ENCODE data around the gene B3GNT5.
"Not testable (repeated sequence)": the region's sequence is repeated elsewhere in the genome, so short reads cannot be mapped to it uniquely, and the experiment has no call there.

B3GNT5 gene

DNA sequence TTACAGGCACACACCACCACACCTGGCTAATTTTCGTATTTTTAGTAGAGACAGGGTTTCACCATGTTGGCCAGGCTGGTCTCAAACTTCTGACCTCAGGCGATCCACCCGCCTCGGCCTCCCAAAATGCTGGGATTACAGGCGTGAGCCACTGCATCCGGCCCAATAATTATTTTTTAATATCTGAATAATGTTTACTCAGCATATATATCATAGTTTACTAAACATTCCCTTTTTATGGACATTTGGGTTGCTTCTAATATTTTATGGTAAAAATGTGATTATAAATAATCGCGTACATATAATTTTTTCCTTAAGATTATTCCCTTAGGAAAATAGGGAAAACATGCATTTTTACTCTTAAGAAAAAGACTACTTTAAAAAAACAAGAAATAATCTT is 22.8 kb upstream of the B3GNT5 start:
- DNase-seq (ENCODE audit: low read depth in 2 of 2), result not testable (repeated sequence)

DNA sequence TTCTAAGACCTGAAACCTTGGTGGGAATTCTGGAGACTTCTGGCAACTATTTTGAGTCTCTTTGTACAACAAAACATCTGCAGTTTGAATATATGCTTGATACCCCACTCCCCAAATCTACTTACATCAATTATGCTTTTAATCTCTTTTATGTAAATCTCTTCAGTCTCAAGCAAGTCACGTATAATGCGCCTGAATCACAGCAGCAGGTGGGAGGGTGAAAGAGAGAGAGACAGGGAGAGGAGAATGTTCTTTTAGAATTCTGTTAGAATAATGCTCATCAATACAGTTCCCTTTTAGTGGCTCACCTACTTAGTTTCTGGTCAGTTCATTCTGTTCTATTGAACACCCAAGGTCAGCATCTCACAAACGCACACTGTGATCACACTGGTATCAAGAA is 22.2 kb upstream of the B3GNT5 start:
- DNase-seq (ENCODE audit: low read depth in 2 of 2), result no peak

DNA sequence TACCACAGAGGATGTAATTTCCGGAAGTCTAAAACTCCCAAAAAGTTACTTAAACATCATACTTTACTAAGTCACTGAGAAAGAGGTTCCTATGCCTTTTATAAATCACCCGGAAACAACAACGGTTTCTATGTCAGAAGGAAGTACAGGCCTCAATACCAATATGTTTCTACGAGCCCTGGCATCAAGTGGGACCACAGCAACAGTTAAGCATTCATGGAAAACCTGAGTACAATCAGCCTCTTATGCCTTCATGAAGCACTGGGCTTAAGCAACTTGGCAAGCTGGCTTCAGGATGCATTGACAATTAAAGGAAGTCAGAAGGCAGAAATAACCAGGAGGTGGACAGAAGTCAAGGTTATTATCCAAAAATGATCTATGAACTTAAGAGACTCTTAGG is 19.1 kb upstream of the B3GNT5 start:
- DNase-seq (ENCODE audit: low read depth in 2 of 2), result no peak

DNA sequence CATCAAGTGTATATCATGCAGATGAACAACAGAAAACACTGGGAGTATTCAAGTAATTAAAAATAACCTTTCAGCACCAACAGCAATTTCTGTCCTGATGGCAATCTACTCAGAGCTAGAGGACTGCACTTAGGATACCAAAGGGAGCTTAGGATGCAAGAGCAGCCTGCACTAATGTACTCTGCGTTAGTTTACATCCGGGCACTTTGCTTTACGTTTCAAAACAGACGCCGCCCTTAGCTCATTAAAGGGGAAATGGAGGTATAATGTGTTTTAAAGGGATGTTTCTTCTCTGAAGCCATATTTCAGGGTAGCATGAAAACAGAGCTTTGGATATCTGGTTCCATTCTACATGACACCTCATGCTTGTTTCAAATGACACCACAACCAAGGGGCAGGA is 14.0 kb upstream of the B3GNT5 start:
- no peak for DNase-seq (ENCODE audit: low read depth in 2 of 2)

DNA sequence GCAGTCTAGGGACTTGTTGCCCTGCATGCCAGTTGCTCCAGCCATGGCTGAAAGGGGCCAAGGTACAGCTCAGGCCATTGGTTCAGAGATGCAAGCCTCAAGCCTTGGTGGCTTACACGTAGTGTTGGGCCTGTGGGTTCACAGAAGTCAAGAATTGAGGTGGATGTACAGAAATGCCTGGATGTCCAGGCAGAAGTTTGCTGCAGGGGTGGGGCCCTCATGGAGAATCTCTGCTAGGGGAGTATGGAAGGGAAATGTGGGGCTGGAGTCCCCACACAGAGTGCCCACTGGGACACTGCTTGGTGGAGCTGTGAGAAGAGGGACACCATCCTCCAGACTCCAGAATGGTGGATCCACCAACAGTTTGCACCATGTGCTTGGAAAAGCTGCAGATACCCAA is 10.6 kb upstream of the B3GNT5 start:
- no peak for DNase-seq (ENCODE audit: low read depth in 2 of 2)

DNA sequence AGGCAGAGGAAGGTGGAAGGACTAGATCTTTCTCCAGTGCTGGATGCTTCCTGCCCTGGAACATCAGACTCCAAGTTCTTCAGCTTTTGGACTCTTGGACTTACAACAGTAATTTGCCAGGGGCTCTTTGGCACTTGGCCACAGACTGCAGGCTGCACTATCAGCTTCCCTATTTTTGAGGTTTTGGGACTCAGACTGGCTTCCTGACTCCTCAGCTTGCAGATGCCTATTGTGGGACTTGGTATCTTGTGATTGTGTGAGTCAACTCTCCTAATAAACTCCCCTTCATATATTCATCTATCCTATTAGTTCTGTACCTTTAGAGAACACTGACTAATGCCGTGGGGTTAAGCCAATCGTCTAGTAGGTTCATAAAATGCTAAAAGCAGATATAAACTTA is 8.8 kb upstream of the B3GNT5 start:
- no peak for DNase-seq (ENCODE audit: low read depth in 2 of 2)

DNA sequence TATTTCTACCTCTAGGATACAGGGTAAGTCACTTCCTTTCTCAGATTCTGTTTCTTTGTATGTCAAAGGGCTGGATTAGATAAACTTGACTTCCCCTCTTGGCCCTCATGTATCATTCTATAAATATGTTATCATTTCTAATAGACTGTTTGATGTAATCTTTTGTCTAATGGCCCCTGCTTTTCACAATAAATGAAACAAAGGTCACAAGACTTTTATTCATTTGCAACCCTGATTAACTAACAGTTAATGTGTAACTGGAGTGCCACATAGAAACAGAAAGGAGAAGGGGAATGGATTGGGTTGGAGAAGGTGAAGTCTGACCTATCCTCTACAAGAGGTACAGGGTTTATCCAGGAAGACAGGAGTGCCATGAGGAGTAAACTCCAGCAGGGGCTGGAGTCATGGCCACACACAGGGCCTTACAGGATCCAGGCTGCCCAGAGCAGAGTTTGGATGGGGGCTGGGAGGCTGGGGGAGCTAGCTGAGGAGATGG is 8.0 kb upstream of the B3GNT5 start:
- DNase-seq (ENCODE audit: low read depth in 2 of 2), result no peak

DNA sequence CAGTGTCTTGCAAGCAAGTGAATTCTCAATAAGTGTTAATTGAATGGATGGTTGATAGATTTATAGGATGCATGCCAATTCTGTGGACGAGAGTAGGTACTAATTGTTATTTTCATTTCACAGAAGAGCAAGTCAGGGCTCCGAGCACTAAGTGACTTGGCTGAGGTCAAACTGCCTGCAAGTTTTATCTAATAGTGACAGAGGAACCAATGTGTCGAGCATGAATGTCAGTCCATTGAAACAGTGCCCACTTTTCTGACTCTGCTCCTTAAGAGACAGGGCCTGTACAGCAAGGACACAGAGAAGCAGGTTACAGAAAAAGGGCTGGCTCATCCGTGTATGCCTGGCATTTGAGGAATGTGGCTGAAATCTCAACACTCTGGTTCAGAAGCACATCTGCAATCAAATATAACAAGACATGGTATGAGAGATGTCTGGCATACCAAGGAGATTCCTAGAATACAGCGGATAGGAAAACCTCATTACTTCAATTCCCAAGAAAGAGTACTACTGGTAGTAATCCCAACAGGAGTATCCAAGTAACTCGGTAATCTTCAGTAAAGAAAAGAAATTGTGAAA is 6.0 kb upstream of the B3GNT5 start:
- DNase-seq (ENCODE audit: low read depth in 2 of 2), result no peak

DNA sequence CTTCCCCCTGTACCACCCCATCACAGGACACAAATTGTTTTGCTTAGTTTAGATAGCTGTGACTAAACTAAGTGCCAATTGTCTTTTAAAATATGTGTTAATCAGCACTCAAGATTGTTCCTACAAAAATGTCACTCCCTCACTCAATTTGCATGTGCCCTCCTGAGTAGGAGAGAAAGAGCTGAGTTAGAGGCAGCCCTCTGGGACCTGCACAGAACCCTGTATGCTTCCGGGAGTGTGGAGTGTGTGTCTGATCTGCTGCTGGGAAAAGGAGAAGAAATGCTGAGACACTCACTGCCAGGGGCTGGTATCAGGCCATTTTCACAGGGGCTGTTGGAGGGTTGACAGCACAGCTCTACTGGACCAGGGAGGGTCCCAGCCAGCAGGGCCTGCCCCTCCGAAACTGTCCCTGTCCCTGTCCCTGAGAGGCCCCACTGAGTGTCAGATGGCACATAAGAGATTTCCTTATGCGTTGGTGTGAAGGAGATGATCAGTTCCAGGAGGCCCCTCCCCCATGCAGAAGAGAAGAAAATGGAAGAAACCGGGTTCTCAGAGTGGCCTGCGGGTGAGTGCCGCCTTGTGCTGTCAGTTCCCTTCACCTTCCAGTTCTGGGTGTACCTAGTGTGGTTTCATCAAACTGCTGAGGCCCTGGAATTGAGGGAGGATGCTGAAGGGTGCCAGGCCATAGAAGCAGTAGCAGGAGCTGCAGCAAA is 3.9 kb upstream of the B3GNT5 start:
- DNase-seq (ENCODE audit: low read depth in 2 of 2), result no peak

DNA sequence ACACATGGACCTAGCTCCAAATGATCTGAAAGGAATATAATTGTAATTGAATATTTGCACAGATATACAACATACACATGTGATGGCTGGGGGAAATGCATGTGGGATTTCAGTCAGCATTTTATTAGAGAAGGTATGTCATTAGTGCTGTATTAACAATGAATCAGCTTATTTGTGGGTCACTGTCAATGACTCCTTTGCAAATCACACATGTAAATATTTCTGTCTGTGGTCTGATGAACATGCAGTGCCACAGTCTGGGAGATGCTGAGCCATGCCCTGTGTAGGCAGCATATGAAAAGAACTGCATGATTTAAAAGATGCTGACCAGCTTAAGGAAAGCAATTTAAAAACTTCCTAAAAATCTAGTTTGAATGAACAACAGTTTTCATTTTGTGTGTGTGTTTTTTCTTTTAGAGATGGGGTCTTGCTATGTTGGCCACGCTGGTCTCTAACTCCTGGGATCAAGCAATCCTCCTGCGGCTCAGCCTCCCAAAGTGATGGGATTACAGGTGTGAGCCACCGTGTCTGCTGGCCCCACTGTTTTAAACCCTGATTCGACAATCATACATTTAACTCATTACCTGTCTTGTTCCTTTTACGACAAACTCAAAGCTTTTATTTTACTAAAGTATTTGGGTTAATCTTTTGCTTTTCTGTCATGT is 803 bp upstream of the B3GNT5 start:
- DNase-seq (ENCODE audit: low read depth in 2 of 2), result no peak

DNA sequence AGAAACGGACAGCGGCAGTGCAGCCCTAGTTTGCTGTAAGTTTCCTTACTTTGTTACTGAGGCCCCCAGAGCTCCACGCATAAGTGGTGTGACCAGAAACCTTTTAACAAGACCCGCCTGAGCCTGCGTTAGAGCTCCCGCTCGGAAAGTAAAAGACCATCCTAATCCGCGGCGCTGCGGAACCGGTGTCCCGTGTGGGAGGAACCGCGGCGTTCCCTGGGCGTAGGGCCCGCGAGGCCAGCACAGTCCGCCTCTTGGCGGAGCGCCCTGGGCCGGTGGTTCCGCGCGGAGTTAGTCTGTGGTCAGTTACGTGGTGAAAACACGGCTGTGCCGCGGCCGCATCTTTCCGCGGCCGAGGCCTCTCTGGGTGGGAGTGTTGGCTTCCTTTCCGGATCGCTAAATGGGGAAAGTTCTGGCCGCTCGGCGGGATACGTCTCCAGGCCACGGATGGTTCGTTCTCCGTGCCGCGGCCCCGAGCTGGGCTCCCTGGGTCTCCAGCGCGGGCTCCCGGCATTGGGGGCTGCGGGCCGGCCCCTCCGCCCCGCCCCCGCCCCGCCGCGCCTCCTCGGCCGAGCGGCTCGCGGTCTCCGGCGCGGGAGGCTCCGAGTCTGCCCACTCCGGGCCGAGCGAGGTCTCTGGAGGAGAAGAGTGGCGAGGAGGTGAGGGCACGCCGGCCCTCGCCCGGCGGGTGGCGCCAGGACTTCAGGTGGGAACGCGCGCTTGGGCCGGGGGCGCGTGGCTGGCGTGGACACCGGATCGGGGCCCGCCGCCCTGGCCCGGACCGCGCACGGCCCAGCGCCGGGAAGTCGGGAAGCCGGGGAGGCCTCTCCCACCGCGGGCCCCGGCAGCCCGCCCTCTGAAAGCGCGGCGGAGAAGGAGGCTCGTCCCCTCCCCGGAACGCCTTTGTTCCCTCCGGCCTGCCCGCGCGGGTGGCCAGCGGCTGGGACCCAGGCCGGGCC is 754 bp downstream of the B3GNT5 start:
- DNase-seq (ENCODE audit: low read depth in 2 of 2), result no peak

DNA sequence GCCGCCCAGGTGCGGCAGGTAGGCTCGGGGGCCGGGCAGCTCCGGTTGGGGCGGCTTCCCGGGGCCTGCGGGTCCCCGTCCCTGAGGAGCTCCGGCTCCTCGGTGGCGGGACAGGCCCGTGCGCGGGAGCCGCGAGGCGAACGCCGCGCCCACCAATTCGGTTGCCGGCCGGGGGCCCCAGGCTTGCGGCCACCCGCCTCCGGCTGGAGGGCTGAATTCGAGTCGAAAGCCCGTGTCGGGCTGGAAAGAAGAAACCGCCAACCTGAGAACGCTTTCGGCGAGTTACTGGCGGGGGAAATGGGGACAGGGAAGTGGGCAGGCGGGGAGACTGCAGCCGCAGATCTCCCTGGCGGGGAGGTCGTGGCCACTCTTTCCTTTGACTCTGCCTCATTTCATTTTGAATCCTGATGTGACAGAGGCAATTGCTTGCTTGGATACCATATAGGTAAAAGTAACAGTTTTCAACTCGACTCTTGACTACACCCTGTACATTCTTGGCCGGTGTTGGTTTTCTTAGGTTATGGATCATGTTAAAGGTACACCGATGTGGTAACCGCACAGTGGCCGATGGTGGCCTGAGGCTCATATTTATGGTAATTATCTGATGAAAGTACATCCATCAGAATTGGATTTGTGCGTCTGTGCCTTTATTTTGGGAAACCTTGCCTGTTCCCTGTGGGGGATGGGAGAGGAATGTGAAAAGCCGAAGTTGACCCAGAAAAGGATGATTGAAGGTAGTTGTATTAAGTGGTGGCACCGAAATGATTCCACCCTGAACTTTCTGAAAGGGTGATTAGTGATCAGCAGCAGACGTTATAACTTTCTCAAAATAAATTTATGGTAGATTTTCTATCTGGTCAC is 1.7 kb downstream of the B3GNT5 start:
- DNase-seq (ENCODE audit: low read depth in 2 of 2), result no peak

DNA sequence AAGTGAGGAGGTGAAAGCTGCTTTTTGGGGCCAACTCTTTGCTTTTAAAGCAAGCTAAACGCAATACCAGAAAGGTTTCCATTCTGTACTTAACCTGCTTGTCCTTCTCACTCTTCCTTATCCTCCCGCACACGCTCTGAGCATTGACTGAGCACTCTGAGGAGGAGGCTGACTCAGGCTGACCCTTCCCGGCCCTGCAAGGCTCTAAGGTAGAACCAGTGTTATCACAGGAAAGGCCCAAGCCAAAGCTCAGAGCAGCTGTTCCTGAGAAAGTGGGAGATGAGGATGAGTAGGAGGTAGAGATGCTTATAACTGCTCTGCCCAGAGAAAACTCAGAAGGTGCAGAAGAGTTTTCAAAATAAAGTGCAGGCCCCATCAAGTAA is 2.3 kb downstream of the B3GNT5 start:
- no peak for DNase-seq (ENCODE audit: low read depth in 2 of 2)

DNA sequence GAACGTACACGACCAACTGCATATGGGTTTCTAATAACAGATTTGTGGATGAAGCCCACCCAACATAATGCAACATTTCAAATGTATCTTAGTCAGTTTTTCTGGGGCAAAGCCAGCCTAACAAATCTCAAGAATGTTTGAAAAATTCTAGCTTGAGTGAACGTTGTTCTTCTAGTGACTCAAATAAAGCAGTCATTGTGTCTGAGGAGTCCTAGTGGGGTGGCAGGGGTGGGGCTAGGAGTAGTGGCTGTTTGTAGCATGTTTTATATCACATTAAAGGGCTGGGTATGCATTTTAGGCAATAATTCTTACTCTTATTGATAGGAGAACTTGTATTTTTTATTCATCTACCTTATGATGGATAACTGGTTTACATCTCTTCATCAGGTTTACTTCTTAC is 6.0 kb downstream of the B3GNT5 start:
- DNase-seq (ENCODE audit: low read depth in 2 of 2), result no peak

DNA sequence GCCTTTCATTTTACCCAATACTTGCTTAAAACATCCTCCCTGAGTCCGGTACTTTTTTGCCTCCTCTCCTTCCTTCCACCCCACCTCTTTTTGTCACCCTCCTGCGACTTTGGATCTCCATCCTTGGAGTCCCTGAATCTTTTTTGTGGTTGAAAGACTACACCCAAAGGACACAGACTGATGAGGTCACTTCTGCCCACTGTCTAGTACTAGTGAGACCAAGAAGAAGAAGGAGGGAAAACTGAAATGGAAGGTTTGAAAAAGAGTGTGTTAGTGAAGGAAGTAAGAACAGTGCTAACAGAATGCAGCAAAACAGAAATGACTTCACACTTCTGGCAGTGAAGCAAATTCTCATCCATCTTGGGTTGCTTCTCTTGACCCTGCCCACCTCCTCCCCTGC is 6.6 kb downstream of the B3GNT5 start:
- DNase-seq (ENCODE audit: low read depth in 2 of 2), result no peak

DNA sequence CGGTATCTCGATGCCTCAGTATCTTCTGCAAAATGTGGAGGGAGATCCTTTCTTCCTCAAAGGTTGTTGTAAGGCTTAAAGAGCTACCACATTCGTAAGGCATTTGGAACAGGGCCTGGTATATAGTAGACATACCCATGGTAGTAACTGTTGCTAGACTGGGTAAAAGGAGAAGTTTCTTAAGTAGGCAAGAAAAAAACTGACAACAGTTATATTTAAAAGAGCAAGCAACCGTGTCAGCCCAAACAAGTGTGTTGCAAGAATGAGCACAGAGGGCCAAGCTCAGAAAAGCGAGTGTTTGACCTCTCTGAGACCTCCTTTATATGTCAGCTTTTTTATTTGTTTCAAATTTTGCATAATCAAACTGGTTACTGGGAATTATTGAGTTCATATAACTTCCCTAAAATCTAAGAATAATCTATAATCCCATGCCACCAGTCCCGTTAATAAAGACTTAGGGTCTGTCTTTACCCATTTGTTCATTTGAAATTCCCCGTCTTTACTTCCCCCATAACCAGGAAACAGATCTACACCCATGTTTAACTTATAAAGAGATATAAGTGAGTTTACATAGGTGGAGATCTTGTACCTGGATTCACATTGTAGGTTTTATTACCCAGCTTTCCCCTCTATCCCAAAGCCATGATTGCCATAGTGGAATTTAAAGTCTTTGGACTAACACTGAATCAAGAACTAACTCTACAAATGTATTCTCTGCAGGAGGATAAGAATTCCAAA is 7.3 kb downstream of the B3GNT5 start:
- DNase-seq (ENCODE audit: low read depth in 2 of 2), result no peak

DNA sequence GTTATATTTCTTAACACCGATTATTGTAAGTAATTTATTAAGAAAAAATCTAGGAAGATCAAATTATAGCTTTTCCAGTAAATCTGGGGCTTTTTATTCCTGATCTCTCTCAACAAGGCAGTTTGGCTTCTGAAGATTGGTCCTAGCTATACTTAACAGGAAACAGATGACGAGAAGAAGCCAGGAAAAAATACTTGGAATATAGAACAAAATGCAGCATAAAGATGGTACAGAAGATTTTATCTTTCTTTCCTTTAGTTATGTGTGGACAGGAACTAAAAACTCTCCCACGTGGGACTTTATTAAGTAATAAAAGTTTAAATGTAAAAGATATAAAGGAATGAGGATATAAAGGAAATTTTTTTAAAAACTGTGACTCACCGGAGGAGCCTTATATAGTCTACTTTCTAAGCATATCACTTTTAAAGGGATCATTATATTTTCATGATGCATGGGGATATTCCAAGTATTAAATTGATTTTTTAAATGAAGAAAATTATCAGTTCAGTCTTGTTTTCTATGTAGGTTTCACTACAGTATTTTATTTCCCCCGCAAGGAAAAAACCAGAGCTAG is 8.2 kb downstream of the B3GNT5 start:
- no peak for DNase-seq (ENCODE audit: low read depth in 2 of 2)

DNA sequence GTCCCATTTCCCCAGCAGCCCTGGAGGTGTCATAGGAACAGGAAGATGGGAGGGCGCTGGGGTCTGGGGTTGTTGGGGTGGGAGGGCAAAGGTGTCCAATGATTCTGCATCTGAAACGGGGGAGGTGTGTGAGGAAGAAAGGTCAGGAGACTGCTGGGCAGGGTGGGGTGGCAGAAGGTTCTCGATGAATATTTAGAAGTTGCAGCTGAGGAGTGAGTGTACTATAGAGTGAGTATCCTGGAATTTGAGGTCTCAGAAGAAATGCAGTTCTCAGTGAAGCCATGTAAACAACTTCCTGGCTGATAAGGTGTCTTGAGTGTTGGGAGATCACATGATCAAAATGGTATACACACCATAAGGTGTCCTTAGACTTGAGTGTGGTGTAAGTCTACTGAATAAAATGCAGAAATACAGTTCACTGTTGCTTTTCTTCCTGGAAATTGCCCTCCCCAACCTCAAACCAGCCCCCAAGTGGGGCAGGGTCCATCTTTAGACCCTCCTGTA is 9.9 kb downstream of the B3GNT5 start:
- no peak for DNase-seq (ENCODE audit: low read depth in 2 of 2)

DNA sequence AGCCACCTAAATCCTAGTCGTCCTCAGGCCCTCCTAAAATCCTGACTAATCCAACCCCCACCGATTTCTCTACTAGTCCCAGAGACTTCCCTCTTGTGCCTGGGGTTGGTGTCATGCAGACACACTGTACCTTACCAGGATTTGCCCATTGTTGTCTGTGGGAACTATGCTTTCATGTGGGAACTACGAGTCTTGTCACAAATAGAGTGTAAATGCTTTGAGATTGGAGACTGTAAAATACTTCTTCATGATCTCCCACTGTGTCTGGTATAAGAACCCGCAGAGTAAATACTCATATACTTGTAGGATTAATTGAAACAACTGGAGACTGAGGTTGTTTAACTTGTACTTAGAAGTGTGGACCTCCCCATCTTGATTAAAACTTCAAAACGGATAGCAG is 11.2 kb downstream of the B3GNT5 start:
- no peak for DNase-seq (ENCODE audit: low read depth in 2 of 2)

DNA sequence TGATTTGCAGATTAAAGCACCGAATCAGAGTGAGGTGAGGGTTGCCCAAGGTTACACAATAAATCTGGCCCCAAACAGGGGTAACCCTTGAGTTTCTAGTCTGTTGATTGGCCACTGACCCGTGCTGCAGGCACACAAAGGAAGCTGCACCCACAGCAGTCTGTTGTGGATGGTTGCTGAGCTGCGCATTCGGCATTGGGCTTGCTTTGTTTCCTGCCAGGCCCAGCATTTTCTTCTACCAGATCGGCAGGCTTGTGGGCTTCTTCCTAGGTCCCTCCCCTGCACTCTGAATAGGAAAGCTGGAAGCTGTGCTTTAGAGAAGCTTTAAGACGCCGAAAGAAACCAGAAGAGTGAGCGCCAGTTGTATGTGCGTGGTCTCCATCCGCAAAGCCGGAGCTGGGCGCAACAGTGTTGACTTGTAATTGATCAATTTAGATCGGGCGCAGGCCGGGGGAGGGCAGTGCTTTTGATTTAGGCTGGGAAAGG is 12.1 kb downstream of the B3GNT5 start:
- DNase-seq (ENCODE audit: low read depth in 2 of 2), result no peak
